ENCODE data around the gene TRIM50. TPM values are rescaled to one million over a fixed set of nuclear protein-coding genes. Genes with fewer than 3 reads are reported as not detected.
"Not testable (repeated sequence)": the region's sequence is repeated elsewhere in the genome, so short reads cannot be mapped to it uniquely, and the experiment has no call there.

Gene TRIM50
- total and polyA plus RNA-seq, 2 of the 13 experiments (the other 11 are each of a cell fraction or from before 2014, with no cell fraction given): 4.2 to 24.5 TPM

DNA sequence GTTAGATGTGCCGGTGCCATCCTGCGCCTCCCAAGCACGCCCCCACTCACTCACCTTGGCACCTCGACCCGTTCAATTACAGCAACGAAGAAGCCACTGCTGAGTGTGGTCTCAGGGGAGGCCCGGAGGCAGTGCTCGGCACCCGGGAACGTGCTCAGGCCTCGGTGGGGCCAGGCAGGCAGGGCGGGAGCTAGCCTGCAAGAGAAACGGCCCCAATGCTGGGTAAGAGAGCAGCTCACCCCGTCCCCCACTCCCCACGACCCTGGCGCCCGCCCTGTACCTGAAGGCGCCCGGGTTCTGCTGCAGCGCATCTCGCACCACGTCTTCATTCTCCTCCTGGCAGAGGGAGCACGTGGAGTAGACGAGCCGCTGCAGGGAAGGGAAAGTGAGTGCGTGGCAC is 24.3 kb downstream of the TRIM50 start:
- no peak overlapping the region for H3K27ac ChIP-seq (ENCODE audit: extremely low read length, insufficient read depth, low read length)
- peaks cover 10% of the 10 kb centered on the region for H3K79me2 ChIP-seq (ENCODE audit: insufficient read depth, low read length)
- 100% methylated on average over 7 of the region's 26 CpGs for WGBS (ENCODE audit: low lambda C conversion rate)
- no peaks in the 10 kb centered on the region for H3K9me3 ChIP-seq (ENCODE audit: low read length)
- H3K9ac ChIP-seq (ENCODE audit: insufficient read depth, low read depth, low read length): no peak overlapping the region
- in situ Hi-C loops (cut with HindIII; ENCODE audit: extremely low pct_ligation_motif_present, low pct_unique_long_range_greater_than_20kb) (no loop called here), intact Hi-C loops (cut with micrococcal nuclease; ENCODE audit: unreplicated experiment) (no loop called here)
- no peak overlapping the region for H3K4me3 ChIP-seq (replicated peaks in 1 of 3; ENCODE audit: insufficient read depth in 1 of 3, low read depth in 2 of 3, low read length in 3 of 3)
- H4K20me1 ChIP-seq (ENCODE audit: insufficient read depth, low read length): no peaks in the 10 kb centered on the region
- peaks cover 15% of the 10 kb centered on the region for H3K4me1 ChIP-seq (ENCODE audit: insufficient read depth, low read length)
- ATAC-seq (no peak), DNase-seq (ENCODE audit: low spot score) (no peak), FAIRE-seq (no peak)
- ChIA-PET CTCF (ENCODE audit: low intra/inter-chr PET ratio, low total read pairs) (no interaction called here), POLR2A (no interaction called here)
- no peak overlapping the region for H3K4me2 ChIP-seq (ENCODE audit: low read depth, low read length)
- BruUV-seq (replicated peaks): no TSS peak
- TF ChIP-seq ZBTB38 (CRISPR knock-in tag; IDR thresholded peaks at IDR 0.05) (no peak), NPAS2 (CRISPR knock-in tag; IDR thresholded peaks at IDR 0.05; ENCODE audit: borderline replicate concordance) (no peak), SMAD3 (CRISPR knock-in tag; IDR thresholded peaks at IDR 0.05) (no peak), JUND (CRISPR knock-in tag; IDR thresholded peaks at IDR 0.05) (no peak), KLF9 (CRISPR knock-in tag; IDR thresholded peaks at IDR 0.05; ENCODE audit: low read depth) (no peak), ZNF773 (CRISPR knock-in tag; IDR thresholded peaks at IDR 0.05; ENCODE audit: borderline replicate concordance) (no peak)
- TF ChIP-seq, protein P1, sequence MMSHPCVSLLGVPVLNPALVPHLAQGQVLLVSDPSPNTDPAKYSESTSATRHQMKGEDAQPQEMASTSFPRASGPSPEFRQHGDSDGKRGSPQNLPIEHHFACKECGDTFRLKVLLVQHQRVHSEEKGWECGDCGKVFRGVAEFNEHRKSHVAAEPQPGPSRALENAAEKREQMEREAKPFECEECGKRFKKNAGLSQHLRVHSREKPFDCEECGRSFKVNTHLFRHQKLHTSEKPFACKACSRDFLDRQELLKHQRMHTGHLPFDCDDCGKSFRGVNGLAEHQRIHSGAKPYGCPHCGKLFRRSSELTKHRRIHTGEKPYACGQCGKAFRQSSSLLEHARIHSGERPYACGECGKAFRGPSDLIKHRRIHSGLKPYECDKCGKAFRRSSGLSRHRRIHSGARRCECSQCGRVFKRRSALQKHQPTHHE (CRISPR knock-in tag; IDR thresholded peaks at IDR 0.05; ENCODE audit: borderline replicate concordance): no peak
- TF ChIP-seq, protein P2, sequence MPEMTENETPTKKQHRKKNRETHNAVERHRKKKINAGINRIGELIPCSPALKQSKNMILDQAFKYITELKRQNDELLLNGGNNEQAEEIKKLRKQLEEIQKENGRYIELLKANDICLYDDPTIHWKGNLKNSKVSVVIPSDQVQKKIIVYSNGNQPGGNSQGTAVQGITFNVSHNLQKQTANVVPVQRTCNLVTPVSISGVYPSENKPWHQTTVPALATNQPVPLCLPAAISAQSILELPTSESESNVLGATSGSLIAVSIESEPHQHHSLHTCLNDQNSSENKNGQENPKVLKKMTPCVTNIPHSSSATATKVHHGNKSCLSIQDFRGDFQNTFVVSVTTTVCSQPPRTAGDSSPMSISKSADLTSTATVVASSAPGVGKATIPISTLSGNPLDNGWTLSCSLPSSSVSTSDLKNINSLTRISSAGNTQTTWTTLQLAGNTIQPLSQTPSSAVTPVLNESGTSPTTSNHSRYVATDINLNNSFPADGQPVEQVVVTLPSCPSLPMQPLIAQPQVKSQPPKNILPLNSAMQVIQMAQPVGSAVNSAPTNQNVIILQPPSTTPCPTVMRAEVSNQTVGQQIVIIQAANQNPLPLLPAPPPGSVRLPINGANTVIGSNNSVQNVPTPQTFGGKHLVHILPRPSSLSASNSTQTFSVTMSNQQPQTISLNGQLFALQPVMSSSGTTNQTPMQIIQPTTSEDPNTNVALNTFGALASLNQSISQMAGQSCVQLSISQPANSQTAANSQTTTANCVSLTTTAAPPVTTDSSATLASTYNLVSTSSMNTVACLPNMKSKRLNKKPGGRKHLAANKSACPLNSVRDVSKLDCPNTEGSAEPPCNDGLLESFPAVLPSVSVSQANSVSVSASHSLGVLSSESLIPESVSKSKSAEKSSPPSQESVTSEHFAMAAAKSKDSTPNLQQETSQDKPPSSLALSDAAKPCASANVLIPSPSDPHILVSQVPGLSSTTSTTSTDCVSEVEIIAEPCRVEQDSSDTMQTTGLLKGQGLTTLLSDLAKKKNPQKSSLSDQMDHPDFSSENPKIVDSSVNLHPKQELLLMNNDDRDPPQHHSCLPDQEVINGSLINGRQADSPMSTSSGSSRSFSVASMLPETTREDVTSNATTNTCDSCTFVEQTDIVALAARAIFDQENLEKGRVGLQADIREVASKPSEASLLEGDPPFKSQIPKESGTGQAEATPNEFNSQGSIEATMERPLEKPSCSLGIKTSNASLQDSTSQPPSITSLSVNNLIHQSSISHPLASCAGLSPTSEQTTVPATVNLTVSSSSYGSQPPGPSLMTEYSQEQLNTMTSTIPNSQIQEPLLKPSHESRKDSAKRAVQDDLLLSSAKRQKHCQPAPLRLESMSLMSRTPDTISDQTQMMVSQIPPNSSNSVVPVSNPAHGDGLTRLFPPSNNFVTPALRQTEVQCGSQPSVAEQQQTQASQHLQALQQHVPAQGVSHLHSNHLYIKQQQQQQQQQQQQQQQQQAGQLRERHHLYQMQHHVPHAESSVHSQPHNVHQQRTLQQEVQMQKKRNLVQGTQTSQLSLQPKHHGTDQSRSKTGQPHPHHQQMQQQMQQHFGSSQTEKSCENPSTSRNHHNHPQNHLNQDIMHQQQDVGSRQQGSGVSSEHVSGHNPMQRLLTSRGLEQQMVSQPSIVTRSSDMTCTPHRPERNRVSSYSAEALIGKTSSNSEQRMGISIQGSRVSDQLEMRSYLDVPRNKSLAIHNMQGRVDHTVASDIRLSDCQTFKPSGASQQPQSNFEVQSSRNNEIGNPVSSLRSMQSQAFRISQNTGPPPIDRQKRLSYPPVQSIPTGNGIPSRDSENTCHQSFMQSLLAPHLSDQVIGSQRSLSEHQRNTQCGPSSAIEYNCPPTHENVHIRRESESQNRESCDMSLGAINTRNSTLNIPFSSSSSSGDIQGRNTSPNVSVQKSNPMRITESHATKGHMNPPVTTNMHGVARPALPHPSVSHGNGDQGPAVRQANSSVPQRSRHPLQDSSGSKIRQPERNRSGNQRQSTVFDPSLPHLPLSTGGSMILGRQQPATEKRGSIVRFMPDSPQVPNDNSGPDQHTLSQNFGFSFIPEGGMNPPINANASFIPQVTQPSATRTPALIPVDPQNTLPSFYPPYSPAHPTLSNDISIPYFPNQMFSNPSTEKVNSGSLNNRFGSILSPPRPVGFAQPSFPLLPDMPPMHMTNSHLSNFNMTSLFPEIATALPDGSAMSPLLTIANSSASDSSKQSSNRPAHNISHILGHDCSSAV (CRISPR knock-in tag; IDR thresholded peaks at IDR 0.05; ENCODE audit: borderline replicate concordance): no peak
- H2AFZ ChIP-seq (ENCODE audit: low read length): no peak overlapping the region
- H3K27me3 ChIP-seq (ENCODE audit: control insufficient read depth in 1 of 2, insufficient read depth in 2 of 2, low read length in 2 of 2): no peaks in the 10 kb centered on the region; a peak in 1 of 5 replicates
- H3K36me3 ChIP-seq (replicated peaks in 1 of 2; ENCODE audit: control insufficient read depth in 1 of 2, insufficient read depth in 2 of 2, low read length in 2 of 2): peaks cover 7 to 18% of the 10 kb centered on the region in 2 experiments; a peak in 3 of 5 replicates

- ATAC-seq; H3K4me2 ChIP-seq (ENCODE audit: low read depth, low read length); H3K79me2 ChIP-seq (ENCODE audit: insufficient read depth, low read length); FAIRE-seq; H3K4me3 ChIP-seq (replicated peaks in 1 of 3; ENCODE audit: insufficient read depth in 1 of 3, low read depth in 2 of 3, low read length in 3 of 3); H3K9me3 ChIP-seq (ENCODE audit: low read length); H3K27me3 ChIP-seq (ENCODE audit: control insufficient read depth in 1 of 2, insufficient read depth in 2 of 2, low read length in 2 of 2); BruUV-seq (replicated peaks); DNase-seq (ENCODE audit: low spot score); H3K27ac ChIP-seq (ENCODE audit: extremely low read length, insufficient read depth, low read length); in situ Hi-C loops (cut with HindIII; ENCODE audit: extremely low pct_ligation_motif_present, low pct_unique_long_range_greater_than_20kb); CTCF ChIA-PET (ENCODE audit: low intra/inter-chr PET ratio, low total read pairs); POLR2A ChIA-PET; H4K20me1 ChIP-seq (ENCODE audit: insufficient read depth, low read length); H2AFZ ChIP-seq (ENCODE audit: low read length); intact Hi-C loops (cut with micrococcal nuclease; ENCODE audit: unreplicated experiment); H3K9ac ChIP-seq (ENCODE audit: insufficient read depth, low read depth, low read length): not testable (repeated sequence)
- 96% methylated on average over 5 of the region's 10 CpGs for WGBS (ENCODE audit: low lambda C conversion rate)
- Histone ChIP-seq H3K36me3 (replicated peaks in 1 of 2; ENCODE audit: control insufficient read depth in 1 of 2, insufficient read depth in 2 of 2, low read length in 2 of 2) (peaks cover 7 to 18% of the 10 kb centered on the region in 2 experiments; a peak in 3 of 5 replicates), H3K4me1 (ENCODE audit: insufficient read depth, low read length) (peaks cover 12% of the 10 kb centered on the region)
These were observed 25.0 kb downstream of the TRIM50 start for GRCh38 chr7:73302846-73303245.
